Measurements from ENCODE around the gene FAM3A. TPM values are rescaled to one million over a fixed set of nuclear protein-coding genes. Genes with fewer than 3 reads are reported as not detected.

Gene FAM3A
- total and polyA plus RNA-seq, 9 of the 15 experiments (the other 6 are each of a cell fraction or from before 2014, with no cell fraction given) = 0.75 to 70.6 (median 27.0) TPM

DNA sequence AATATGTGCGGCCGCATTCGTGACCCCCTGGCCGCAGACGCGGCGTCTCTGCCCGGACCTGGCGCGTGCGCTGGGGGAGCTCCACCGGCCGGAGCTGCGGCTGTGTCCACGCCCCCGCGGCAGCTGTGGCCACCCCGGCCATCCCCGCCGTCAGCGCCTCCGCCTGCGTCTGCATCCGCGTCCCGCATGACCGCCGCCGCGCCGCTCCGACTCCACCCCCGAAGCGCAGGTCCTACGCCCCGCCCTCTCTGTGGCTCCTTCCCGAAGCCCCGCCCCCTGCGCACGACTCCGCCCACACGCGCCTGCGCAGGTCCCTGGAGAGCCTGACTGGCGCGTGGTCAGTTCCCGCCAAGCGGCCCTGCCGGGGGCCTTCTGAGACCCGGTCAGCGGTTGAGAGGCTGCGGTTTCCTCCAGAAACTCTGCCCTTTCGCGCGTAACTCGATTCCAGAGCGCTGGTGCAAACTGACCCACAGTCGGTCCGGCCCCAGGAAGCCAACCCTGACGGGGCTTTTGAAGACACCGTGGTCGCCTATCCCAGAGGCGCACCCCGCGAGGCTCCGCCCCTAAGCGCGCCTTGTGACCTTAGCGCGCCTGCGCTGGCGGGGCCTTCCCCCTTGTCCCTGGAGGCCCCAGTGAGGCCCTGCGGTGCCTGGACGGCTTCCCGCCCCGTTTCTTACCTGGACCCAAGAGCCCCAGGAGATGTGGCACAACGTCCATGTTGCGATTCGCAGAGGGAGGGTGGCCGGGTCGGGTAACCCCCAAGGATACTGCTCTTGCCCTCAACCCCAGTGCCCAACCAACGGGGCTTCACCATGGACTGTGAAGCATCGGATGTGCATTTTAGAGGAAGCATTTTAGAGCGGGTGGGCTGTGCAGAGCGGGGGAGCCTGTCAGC lies 37.1 kb downstream of the FAM3A start, which contains the start of gene LAGE3 (continued):
- TF ChIP-seq MBD2 (IDR thresholded peaks at IDR 0.05; ENCODE audit: borderline replicate concordance, low read depth) = peak; percentile 49; the same call in 1 of the 2 replicates
- TF ChIP-seq, protein P1, sequence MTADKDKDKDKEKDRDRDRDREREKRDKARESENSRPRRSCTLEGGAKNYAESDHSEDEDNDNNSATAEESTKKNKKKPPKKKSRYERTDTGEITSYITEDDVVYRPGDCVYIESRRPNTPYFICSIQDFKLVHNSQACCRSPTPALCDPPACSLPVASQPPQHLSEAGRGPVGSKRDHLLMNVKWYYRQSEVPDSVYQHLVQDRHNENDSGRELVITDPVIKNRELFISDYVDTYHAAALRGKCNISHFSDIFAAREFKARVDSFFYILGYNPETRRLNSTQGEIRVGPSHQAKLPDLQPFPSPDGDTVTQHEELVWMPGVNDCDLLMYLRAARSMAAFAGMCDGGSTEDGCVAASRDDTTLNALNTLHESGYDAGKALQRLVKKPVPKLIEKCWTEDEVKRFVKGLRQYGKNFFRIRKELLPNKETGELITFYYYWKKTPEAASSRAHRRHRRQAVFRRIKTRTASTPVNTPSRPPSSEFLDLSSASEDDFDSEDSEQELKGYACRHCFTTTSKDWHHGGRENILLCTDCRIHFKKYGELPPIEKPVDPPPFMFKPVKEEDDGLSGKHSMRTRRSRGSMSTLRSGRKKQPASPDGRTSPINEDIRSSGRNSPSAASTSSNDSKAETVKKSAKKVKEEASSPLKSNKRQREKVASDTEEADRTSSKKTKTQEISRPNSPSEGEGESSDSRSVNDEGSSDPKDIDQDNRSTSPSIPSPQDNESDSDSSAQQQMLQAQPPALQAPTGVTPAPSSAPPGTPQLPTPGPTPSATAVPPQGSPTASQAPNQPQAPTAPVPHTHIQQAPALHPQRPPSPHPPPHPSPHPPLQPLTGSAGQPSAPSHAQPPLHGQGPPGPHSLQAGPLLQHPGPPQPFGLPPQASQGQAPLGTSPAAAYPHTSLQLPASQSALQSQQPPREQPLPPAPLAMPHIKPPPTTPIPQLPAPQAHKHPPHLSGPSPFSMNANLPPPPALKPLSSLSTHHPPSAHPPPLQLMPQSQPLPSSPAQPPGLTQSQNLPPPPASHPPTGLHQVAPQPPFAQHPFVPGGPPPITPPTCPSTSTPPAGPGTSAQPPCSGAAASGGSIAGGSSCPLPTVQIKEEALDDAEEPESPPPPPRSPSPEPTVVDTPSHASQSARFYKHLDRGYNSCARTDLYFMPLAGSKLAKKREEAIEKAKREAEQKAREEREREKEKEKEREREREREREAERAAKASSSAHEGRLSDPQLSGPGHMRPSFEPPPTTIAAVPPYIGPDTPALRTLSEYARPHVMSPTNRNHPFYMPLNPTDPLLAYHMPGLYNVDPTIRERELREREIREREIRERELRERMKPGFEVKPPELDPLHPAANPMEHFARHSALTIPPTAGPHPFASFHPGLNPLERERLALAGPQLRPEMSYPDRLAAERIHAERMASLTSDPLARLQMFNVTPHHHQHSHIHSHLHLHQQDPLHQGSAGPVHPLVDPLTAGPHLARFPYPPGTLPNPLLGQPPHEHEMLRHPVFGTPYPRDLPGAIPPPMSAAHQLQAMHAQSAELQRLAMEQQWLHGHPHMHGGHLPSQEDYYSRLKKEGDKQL (CRISPR knock-in tag; IDR thresholded peaks at IDR 0.05; ENCODE audit: borderline replicate concordance) = no peak
- TF ChIP-seq CHD2 (IDR thresholded peaks at IDR 0.05; ENCODE audit: low read depth, low read length) = 0 out of 2 replicates have a peak, but pooled peaks have one; percentile 13
- peak; percentile 82 for TF ChIP-seq CREM (IDR thresholded peaks at IDR 0.05; ENCODE audit: low read depth)
- peak; percentile 57 for TF ChIP-seq SMAD4 (CRISPR knock-in tag; conservative IDR thresholded peaks at IDR 0.05)
- TF ChIP-seq, protein P2, sequence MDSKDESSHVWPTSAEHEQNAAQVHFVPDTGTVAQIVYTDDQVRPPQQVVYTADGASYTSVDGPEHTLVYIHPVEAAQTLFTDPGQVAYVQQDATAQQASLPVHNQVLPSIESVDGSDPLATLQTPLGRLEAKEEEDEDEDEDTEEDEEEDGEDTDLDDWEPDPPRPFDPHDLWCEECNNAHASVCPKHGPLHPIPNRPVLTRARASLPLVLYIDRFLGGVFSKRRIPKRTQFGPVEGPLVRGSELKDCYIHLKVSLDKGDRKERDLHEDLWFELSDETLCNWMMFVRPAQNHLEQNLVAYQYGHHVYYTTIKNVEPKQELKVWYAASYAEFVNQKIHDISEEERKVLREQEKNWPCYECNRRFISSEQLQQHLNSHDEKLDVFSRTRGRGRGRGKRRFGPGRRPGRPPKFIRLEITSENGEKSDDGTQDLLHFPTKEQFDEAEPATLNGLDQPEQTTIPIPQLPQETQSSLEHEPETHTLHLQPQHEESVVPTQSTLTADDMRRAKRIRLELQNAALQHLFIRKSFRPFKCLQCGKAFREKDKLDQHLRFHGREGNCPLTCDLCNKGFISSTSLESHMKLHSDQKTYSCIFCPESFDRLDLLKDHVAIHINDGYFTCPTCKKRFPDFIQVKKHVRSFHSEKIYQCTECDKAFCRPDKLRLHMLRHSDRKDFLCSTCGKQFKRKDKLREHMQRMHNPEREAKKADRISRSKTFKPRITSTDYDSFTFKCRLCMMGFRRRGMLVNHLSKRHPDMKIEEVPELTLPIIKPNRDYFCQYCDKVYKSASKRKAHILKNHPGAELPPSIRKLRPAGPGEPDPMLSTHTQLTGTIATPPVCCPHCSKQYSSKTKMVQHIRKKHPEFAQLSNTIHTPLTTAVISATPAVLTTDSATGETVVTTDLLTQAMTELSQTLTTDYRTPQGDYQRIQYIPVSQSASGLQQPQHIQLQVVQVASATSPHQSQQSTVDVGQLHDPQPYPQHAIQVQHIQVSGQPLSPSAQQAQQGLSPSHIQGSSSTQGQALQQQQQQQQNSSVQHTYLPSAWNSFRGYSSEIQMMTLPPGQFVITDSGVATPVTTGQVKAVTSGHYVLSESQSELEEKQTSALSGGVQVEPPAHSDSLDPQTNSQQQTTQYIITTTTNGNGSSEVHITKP (IDR thresholded peaks at IDR 0.05; ENCODE audit: partially characterized antibody) = peak; percentile 6
- TF ChIP-seq E2F4 (CRISPR knock-in tag; IDR thresholded peaks at IDR 0.05; ENCODE audit: low read depth) = peak; percentile 87
- peak; percentile 33 for TF ChIP-seq DACH1 (IDR thresholded peaks at IDR 0.05; ENCODE audit: partially characterized antibody)
